GM18511 (cell line): Measurements from ENCODE around the gene RAPGEF5.

Source experiments
- ATAC-seq: cut with Tn5 transposase; IDR thresholded peaks from one replicate; pipeline ENCODE4 v1.9.1; 2021; ENCODE audit warnings: mild to moderate bottlenecking, moderate library complexity; ENCODE audit not compliant: unreplicated experiment

The RAPGEF5 gene

DNA sequence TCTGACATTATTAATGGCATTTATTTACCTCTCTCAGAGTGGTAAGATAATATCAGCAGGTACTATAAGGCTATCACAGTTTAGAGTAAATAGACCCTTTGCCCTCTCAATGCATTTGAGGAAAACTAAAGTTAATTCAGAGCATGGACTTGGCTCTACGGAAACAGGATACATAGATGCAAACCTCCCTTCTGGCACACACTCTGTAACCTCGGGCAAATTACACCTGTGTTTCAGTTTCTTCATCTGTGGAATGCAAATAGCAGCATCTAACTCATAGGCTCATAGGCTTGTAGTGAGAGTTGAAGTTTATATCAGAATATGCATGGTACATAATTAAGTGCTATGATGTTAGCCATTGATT lies 5.6 kb downstream of the RAPGEF5 start:
- ATAC-seq = peak; percentile 74

DNA sequence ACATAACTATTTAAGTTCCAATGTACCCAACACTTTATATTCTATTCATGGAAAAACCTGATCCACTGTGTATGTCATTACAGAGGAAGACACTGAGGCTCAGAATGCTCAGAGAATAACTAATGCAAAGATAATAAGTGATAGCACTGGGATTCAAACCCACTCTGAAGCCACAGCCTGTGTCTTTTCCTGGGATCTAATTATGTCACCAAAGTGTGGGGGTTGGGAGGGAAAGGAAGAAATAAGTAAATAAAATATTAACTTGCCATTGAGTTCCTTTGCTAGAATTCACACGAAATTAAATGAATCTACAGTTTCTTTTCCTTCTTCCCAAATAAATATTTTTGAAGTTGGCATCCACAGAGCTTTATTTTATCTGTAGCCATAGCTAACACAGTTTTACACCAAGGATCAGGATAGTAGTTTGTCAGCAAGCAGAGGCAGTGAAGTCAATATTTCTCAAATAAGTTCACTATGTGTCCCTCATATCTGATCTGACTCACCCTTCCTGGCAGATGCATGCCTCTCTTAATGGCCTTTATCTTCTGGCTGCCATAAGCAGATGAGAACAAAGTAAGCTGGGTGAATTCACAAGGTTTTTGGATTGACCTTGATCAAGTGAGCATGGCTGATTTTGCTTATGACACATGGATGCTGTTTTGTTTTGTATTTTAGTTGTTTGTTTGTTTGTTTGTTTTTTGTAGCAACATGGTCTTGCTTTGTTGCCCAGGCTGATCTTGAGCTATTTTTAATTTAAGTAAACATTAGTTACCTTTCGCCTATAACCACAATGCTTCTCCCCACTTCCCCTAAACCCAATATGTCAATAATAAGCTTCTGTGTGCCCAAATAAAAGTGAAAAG lies 6.3 kb downstream of the RAPGEF5 start:
- ATAC-seq = peak; percentile 66

DNA sequence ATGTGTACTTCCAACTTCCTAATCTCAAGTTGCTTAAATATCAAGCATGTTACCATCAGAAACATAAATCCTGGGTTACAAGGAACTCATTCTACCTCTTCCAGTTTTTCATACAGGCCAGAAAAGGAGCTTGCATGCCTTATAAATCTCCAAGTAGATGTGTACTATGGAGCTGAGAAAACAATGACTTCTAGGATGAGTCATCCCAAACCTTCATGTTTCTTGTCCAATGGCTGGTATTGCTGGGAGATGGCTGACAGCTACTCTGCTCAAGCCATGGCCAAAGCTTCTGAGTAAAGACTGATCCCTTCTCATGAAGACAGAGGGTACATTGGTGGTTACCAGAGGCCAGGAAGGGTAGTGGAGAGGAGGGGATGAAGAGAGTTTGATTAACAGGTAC lies 8.6 kb downstream of the RAPGEF5 start:
- no peak for ATAC-seq

DNA sequence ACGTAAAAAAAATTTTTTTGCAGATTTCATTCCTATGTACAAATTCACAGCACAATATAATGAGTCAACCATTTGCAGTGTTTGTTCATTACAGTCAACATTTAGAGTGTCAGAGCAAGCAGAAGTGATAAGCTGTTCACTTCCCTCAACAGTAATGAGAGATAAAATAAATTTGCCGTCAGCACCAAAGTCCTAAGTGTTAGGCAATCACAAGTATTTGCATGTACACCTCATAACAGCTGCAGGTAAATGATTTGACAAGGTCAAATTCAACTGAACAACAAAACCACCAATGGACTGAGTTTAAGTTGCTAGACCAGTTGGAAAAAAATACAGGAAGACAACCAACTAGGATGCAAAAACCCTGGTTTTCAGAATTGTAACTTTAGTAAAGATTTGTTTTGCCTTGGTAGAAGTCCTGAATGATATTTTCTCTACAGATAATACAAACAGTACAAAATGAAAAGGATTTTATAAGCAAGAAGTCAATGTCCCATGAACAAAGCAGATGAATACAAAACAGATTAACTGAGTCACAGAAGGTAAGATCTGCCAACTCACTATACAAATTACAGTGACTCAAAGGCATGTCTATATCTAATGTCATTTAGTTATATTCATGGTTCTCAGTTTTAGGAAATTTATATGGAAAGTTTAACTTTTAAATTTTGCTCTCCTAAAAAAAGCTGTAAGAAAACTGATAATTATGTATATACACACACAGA lies 10.4 kb downstream of the RAPGEF5 start:
- peak; percentile 37 for ATAC-seq

DNA sequence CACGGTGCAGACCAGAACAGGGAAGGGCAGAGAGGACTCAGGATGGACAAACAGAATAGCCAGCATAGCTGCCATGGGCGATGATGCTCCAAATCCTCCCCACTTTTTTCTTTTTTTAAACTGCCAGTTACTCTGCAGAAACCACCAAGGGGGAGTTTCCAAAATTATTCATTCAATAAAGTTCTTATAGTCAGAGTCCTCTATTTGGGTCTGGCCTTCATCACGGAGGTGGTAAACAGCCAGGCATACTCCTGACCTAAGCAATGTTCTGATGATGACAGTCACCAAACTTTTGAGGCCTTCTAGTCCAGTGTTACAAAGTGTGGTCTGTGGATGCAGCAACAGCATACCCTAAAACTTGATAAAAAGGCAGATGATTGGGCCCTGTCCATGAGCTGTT lies 12.3 kb downstream of the RAPGEF5 start:
- no peak for ATAC-seq

DNA sequence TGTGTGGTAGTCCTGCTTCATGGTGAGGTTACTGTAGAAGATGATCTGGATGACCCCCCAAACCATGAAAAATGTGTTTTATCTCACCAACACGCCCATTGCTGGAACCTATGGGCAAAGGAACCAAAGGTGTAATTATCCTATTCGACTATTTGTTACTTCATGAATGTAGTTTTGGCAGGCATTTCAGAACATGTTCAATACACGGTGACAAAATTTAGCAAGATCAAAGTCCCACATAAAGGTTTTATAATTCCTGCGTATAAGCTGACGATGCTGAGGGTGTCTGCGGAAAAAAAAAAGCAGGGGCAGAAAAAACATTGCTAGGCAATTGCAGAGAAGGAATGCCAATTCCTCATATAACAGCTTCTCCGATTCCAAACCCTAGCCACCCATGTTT lies 13.3 kb downstream of the RAPGEF5 start:
- no peak for ATAC-seq

DNA sequence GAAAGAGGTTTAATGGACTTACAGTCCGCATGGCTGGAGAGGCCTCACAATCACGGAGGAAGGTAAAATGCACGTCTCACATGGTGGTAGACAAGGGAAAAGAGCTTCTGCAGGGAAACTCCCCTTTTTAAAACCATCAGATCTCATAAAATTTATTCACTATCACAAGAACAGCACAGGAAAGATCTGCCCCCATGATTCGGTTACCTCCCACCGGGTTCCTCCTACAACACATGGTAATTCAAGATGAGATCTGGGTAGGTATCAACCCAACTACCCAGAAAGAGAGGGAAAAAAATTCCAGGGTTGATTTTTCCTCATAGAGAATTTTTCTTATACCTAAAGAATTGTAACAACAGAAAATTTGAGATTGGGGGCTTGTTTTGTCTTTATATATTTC lies 13.9 kb downstream of the RAPGEF5 start:
- no peak for ATAC-seq

DNA sequence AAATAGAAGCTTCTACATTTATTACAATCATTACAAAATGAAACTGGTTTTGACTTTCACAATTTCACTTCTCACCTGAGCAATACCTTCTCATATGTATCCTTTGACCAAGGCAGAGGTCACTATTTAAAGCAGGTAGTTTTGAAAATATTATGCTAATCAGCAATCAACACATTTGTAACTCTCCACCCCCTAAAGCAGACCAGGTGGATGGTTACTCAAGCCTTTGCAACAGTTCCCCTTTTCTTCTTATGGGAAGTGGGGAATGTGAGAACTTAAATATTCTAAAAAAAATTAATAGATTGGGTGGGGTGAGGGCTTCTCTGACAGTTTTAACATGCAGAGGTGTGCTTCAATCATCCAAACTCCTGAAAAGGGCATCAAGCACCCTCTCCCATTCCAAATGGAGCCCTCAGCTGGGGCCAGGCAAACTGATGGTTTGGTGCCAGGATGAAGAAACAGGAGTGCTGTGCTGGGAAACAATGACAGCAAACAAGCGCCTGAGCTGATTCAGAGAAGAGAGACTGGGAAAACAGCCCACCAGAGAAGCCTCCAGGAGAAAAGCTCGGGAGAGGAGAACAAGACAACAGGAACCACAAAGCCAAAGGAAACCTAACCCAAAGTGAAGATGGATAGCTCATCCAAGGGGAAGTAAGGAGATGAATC lies 17.1 kb downstream of the RAPGEF5 start:
- no peak for ATAC-seq

DNA sequence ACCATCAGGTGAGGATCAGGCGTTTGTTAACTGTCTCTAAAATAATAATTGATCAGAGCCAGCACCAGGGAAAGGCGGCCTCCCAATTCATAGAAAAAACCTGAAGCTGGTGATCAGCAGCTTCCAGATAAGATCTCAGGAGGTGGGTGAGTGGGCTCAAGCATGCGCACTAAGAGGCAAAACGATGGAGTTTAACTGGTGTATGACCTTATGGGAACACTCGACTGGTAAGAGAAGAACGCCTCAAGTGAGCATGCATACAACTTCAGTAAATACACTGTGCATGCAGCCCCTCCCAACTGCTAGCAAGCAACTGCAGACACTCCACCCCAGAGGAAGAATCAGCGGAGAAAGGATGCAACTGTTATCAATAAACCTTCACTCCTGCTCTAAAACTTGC lies 18.1 kb downstream of the RAPGEF5 start:
- ATAC-seq = no peak

DNA sequence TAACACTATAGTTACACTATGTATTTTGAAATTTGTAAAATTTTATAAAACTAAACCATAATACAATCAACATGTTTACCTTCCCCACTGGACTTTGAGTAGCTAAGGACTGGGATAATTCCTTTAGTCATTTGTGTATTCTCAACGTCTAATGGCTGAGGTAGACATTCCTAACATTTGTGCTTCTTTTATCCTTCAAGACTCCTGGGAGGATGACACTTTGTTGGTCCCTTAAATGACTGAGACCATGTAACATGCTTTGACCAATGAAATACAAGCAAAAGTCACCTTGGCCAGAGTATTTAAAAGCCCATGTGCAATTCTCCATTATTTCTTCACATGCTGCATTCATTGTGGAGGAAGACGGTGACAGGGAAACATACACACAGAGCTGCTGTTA lies 18.5 kb downstream of the RAPGEF5 start:
- no peak for ATAC-seq

DNA sequence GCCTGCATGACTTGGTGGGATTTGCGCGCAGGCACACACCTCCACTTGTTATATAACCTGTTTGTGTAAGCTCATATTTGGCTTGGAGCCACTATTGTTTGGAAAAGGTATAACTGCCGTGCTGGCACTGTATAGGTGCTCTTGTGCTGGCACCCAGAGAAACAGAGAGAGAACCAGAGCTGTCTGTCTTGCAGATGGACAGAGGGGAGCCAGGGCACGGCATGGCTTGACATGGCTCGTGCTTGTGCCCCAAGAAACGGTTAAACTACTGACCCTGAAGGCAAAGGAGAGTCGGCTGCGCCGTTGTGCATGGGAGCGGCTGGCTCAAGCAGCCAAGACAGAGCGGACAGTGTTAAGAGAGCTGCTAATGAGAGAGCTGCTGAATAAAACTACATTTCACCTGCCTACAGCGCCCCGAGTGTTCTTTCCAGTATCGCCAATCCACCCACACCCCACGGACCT lies 23.2 kb downstream of the RAPGEF5 start:
- no peak for ATAC-seq

DNA sequence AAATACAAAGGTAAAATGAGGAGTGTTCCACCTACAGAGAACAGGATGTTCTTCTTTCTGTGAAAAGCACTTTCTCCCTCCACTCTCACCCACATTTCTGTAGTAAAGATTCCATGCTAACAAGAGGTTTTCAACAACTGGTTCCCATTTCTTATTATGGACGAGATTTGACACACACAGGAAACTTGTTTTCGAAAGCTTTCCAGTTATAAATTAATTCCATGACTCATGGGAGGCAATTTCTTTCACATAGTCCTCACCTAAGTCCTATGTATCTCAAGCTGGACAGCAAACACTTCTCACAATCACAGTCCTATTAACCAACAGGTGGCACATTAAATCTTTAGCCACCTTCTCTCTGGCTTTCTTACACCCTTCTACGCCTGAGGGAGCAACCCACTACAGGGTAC lies 24.5 kb downstream of the RAPGEF5 start:
- no peak for ATAC-seq

DNA sequence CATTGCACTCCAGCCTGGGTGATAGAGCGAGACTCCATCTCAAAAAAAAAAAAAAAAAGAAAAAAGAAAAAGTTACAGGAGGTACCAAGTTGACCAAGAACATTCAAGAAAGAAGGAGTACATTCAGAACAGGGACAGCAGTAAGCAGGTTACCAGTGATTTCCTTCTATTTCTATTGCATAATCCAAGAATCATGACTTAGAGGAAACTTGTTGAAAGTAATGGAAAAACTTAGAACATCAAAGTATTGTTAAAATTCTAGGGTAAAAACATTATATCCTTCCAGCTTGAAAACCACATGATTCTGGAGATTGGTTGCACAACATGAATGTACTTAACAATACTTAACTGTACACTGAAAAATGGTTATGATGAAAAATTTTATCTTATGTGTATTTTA lies 25.2 kb downstream of the RAPGEF5 start:
- no peak for ATAC-seq

DNA sequence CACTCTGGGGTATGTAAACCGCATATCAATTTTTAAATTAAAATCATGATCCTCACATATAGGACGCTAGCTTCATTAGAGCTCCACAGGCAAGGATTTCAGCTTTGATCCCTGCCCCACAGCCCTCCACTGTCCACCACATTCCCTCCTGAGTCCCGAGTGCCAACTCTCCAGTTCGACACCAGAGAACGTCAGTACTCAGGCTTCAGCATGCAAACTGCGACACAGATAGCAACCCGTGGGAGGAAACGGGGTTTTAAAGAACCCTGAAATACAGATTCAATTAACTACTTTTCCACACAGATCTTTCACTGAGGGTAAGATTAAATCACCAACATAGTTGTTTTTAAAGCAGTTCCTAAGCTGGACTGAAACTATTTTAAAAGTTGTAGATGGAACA lies 26.1 kb downstream of the RAPGEF5 start:
- no peak for ATAC-seq

DNA sequence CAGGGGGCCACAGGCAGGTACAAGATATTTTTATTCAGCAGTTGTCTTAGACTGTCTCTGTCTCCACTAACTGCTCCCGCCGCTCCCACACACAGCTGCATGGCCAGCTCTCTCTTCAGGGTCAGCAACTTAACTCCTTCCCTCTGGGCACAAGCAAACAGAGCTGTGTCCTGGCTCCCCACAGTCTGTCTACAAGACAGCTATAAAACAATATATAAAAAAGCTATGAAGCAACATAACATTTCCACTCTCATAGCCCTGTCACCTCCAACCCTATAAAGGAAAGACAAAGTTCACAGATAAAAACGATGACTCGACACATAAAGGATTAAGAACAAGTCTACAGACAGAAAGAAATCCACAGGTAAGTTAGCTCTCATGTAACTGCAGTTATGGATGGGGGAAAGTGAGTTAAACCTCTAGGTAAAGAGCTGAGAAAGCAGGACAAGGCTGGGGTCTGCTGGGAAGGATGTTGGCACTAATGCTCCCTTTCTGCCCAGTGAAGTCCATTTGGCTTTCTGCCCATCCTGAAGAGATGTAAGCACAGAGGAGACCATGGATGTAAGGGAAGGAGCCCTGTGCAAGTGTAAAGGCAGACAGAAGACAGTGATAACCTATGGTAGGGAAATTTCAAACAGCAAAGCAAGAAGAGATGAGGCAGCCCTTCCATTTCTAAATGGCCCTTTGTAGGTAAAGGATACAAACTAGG lies 27.0 kb downstream of the RAPGEF5 start:
- no peak for ATAC-seq

DNA sequence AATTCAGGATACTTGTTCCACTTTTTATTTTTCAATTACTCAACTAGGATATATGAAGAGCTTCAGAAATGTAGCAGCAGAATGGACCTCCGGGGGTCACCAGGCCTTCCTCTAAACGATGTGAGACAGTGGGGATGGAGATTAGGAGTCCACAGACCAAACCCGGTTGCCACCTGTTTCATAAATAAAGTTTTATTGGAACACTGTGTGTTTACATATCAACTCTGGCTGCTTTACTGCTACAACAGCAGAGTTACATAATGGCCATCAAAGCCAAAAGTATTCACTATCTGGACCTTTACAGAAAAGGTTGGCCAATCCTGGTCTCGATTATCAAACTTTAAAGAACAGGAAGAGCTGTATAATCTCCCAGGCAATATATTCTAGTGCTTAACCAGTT lies 30.8 kb downstream of the RAPGEF5 start:
- no peak for ATAC-seq

DNA sequence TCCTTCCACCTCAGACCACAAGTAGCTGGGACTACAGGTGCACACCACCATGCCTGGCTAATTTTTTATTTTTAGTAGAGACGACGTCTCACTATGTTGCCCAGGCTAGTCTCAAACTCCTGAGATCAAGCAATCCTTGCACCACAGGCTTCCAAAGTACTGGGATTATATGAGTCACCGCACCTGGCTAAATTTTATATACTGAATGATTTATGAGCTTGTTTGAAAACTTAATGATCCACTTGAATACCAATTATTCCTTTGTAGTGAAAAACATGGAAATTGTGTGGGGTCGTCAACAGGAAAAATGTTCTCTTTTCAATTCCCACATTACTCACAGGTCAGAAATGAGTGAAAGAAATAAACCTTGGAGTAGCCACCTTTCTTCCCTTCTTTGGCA lies 31.3 kb downstream of the RAPGEF5 start:
- ATAC-seq = no peak

DNA sequence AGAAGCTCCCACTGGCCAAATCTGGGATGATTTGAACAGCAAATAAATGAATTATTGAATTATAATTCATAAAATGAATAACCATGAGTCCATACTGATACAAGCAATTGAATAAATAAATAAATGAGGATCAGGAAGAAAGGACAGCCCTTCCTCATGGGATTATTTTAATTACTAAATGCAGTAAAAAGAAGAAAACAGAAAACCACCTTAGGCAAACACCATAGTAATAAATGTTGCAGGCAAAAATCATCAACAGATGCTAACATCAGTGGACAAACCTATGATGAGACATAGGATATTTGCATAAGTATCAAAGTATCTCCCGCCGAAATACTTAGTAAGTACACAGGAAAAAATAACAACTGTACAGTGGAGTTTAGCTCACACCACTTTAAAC lies 33.2 kb downstream of the RAPGEF5 start:
- ATAC-seq = no peak

DNA sequence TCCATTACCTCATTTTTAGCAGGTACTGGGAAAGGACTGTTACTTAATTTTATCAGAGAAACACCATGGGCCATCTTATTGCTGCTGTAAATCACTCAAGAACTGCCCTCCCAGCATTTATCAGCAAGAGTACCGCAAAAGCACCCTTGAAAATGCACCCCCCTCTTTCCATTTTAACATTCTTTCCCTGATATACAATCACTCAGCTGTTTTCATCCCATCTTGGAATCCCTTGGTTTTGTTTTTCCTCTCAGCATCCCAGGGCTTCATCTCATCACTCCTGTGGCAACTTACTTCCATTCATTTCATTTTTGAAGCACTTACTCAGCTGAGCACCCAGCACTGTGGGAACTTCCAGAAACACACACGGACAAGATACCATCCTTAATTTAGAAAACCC lies 36.5 kb downstream of the RAPGEF5 start:
- no peak for ATAC-seq

DNA sequence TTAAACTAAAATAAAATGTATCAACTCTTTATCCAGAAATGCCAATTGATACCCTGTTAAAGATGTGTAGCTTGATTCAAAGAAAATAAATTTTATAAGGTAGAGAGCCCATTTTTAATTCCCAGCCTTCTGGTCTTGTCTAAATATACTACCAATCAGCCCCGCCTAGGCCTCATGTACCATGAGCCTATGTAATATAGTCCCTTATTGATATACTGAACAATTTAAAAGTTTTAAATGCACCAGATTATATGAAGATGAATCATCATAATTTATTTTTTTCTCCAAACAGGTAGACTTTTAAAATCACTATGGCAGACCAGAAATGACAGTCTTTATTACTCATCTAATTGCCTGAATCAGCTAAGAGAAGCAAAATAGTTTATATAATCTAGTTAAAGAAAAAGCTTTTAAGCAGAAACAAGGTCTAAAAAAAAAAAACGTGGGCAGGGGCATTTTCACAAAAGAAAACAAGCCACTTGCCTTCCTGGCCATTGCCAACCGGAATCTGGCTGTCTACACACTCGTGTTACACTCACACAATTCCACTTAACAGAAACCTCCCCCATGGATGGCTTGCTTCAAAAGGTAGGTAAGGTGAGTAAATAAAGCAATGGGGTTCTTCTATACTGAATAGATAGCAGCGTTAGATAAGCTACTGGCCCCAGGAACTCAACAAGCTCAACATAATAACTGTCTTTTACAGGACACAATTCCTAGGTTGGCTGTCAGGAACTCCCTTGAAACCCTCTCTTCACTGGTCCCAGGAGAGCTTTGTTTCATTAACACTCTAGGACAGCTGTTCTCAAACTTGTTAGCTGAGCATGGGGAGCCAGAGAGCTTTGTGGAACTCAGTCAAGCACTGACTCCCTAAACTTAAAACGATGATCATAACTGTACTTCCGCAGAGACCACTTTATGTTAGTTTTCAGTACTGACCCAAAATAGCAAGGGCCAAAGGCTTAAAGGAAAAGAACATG lies 37.2 kb downstream of the RAPGEF5 start:
- no peak for ATAC-seq
